GM19397 (cell line): Measurements from ENCODE around the gene HOXA2.

Experiments
- ATAC-seq: cut with Tn5 transposase; IDR thresholded peaks from one replicate; pipeline ENCODE4 v1.9.1; 2021; ENCODE audit warnings: mild to moderate bottlenecking, moderate library complexity; ENCODE audit not compliant: unreplicated experiment

Gene HOXA2

DNA sequence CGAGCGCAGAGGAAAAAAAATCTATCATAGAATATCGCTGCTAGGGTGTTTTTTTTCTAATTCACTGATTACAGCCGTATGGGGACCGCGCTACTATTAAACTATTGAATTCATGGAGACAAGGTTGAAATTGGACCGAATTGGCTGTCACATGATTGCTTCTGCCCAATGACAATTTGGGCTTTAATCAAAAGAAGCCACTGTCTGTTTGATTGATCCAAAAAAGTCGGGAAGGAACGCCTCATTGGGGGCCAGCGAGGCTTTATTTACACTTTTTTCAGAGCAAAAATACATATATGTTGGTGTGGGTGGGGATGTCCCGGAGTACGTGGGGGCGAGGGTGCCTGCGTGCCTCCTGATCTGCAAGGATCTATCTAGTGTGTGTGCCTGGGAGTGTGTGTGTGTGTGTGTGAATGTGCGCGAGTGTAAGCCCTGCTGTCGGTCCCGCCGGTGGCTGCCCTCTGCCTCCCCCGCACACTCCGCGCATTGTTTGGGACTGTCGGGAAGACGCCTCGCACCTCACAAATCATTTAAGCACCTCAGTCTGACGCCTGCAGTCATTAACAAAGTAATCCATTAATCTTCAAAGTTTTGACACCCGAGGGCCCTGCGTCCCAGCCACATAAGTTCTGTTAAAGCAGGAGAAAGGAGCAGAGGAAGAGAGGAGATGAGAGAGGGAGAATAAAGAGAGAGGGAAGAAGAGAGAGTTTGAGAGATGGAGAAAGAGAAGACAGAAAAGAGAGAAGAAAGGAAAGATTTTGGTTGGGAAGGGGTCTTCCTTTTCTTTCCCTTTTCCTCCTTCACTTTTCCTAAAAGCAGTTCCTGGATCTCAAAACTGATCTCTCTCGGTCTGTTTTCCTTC lies at the start of gene HOXA2:
HOXA2 (minus strand) TSS at position 103 of the 862 bp plus-strand sequence. CDS start 183 bp downstream, outside the sequence.
- ATAC-seq: no peak

GRCh38 chr7:27151341-27151930 lies 49.0 kb upstream of the HOXA2 start:
- ATAC-seq: no peak

- peak; percentile 72 for ATAC-seq
Observed at GRCh38 chr7:27150568-27151340, 48.3 kb upstream of the HOXA2 start.

DNA sequence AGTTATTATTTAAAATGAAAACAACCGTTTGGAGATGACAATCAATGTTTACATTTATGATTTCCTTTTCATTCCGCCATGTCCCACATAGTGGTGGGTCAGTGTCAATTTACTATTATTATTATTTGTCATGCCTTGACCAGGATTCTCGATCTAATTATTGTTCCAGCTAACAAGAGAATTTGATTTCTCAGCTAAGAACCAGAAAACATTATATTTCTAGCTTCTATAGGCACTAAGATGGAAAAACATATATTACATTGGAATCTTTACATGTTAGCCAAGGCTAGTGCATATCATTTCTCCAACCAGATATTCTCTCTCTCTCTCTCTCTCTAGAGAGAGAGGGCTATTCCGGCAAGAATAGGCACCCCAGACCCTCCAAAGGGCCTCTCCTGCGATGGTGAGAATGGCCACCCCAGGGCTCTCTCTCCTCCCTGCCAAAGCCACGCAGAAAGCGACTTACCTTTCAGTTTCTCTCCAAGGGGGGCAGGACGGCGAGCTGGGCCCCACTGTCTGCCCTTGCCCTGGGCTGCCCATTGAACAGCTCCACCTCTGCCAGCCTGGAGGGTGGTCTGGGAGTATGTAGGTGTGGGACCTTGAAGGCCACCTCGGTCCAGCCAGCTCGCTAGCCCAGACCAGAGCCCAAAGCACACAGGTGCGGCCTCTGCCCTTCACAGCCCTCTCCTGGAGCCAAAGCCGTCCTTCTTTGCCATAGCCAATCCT lies 47.5 kb upstream of the HOXA2 start:
- ATAC-seq: no peak

DNA sequence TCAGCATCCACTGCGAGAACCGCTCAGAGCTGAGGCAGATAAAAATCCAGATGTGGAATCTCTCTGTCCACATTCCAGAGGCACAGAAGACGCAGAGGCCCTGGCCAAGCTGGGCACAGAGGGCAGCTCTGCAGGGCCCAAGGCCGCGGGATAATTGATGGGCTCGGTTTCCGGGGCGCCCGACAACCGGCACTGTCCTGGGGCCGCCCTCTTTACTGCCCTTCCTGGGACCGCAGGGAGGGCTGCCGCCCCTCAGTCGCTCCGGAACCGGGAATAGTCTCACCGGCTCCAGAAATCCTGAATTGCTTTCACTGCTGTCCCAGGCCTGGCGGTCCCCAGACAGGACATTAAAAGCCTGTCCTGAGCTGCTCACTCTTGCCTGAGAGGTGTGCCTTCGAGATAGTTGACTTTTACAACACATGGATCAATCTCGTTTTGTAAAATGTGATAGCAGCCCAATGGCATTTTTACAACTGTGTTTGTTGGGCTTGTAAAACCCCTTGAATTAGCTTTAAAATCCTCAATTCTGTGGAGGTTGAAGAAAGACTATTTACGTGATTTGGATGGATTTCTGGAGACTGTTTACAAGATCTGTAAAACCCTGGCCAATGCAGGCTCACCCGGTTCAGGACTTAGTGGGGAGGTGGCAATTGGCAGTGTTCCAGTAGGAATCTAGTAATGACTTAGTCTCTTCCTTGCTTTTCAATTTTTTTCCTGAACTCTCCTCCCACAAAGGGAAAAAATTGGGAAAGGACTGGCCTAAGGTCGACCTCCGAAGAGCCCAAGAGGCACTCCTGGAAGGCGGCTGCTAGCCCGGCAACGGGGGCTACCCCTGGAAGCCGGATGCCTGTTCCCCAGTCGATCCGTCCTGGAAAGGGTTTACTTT lies 46.5 kb upstream of the HOXA2 start:
- no peak for ATAC-seq

- ATAC-seq: no peak
Observed at GRCh38 chr7:27148031-27148755, 45.7 kb upstream of the HOXA2 start.

DNA sequence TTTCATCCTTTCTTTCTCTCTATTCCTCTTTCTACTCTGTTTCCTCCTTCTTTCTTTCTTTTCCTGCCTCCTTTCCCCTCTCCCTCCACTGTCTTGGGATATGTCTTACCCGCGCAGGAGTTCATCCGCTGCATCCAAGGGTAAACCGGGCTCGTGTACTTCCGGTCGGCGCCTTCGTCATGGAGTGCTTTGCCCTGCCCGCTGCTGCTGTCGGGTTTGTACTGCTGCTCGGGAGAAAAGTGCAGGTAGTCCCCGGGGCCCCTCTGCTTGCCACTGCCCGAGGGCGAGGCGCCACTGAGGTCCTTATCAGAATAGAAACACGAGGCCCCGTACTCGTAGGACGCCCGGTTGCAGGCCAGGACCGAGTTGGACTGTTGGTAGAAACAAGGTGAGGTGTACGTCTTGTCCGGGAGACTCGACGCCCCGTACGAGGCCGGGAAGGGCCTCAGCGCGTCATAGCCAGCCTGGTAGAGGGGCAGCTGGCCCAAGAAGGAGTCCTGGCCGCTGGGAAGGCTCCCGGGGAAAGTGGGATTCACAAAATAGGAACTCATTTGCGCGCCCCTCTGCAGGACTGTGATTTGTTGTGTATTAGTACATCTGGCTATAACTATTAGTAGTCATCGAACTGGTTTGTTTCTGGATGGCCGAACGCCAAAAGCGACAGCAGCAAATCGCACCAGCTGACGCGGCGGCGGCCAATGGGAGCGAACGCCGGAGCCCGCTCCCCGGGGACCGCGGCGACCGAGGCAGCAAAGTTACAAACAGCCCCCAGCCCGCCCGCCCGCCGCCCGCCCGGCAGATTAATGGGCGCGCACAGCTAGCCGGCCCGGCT lies 44.9 kb upstream of the HOXA2 start, which contains the start of gene HOXA6:
HOXA6 (minus strand) TSS at position 576 of the 832 bp plus-strand sequence; CDS start at position 551, 25 bp downstream.
- ATAC-seq: no peak

GRCh38 chr7:27146491-27147198 lies 44.2 kb upstream of the HOXA2 start:
- ATAC-seq: no peak

- no peak for ATAC-seq
Observed at GRCh38 chr7:27145914-27146412, 43.5 kb upstream of the HOXA2 start.

GRCh38 chr7:27145165-27145913 lies 42.9 kb upstream of the HOXA2 start:
- ATAC-seq: no peak

- ATAC-seq: no peak
Observed at GRCh38 chr7:27144781-27145164, 42.3 kb upstream of the HOXA2 start.

DNA sequence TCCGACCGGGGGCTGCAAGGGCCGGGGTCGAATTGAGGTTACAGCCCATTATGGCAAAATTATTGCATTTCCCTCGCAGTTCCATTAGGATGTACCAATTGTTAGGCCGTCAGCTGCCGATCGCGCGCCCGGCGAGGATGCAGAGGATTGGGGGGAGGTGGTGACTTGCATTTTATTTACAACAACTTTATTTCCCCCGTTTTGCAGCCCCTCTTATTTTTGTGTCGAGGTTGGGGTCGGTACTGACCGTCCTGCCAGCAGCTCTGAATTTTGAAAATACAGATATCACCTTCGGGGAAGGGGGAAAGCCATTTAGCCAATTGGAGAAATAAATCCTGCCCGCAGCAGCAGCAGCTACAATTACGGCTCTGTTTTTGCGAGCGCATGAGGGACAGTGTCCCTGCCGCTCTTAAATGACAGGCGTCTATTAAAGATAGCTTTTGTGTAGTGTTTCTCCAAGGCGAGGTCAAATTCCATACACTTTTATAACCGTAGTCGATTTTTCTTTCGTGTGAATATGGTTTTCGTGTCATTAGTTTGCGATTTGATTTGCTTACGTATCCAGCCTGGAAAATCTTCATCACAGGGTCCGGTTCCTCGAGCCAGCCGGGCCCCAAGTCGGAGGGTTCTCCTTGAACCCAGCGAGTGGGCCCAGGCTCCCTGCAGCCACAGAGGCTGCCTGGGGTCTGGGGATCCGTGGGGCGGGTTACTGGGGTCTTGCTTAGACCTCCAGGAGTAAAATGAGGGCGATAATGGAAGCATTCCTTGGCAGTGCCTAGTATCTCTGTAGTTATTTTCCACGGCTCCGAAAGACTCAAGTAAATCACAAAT lies 41.7 kb upstream of the HOXA2 start:
- no peak for ATAC-seq

- ATAC-seq: no peak
Observed at GRCh38 chr7:27143023-27143949, 40.8 kb upstream of the HOXA2 start, which contains the start of gene HOXA5. HOXA5 (minus strand) TSS chr7:27143681; CDS start chr7:27143607, 74 bp downstream.

- ATAC-seq: no peak
Observed at GRCh38 chr7:27142580-27143022, 40.1 kb upstream of the HOXA2 start.
